T47D (cell line): ENCODE measurements around the gene DPY19L1.

ENCODE experiments used
- DNase-seq, 2 experiments: peaks; one replicate each; pipeline versions ENCODE4 v3.0.0 to v3.0.0-alpha.2; 2011 to 2012; ENCODE audit warnings: low read depth in 1 of 2, low spot score in 1 of 2
- JUND ChIP-seq: IDR thresholded peaks from 2 replicates; pipeline ENCODE4 v1.6.1; 2012; ENCODE audit warnings: low read depth
- in situ Hi-C: cut with HindIII; loops from 2 replicates; pipeline ENCODE4 v1.10.0; 2016; ENCODE audit warnings: low sequenced_read_pairs, low pct_unique_long_range_greater_than_20kb

Gene DPY19L1

GRCh38 chr7:35040906-35041305, 3.6 kb upstream of the DPY19L1 start:
- no peak for TF ChIP-seq JUND
- in situ Hi-C loops, result no loop called here
- no peak for DNase-seq

- in situ Hi-C loops, result no loop called here
- no peak for TF ChIP-seq JUND
- DNase-seq, result no peak
Observed at GRCh38 chr7:35039343-35039742, 2.1 kb upstream of the DPY19L1 start.

GRCh38 chr7:35038354-35038753, 1.1 kb upstream of the DPY19L1 start:
- in situ Hi-C loops, result no loop called here
- no peak for TF ChIP-seq JUND
- no peak for DNase-seq

- no peak for TF ChIP-seq JUND
- in situ Hi-C loops, result no loop called here
- DNase-seq, result peak; percentile 97 to 99
Observed at GRCh38 chr7:35037526-35038341, 449 bp upstream of the DPY19L1 start.

GRCh38 chr7:35036361-35037171, 719 bp downstream of the DPY19L1 start:
- peak; percentile 54 to 73 for DNase-seq
- no peak for TF ChIP-seq JUND
- in situ Hi-C loops, result no loop called here

GRCh38 chr7:35035511-35035961, 1.7 kb downstream of the DPY19L1 start:
- in situ Hi-C loops, result no loop called here
- TF ChIP-seq JUND, result no peak
- DNase-seq, result peak; percentile 64 to 76

GRCh38 chr7:35032166-35032565, 5.1 kb downstream of the DPY19L1 start:
- no peak for DNase-seq
- in situ Hi-C loops, result no loop called here
- no peak for TF ChIP-seq JUND

- peak in 1 of 2 experiments; percentile 49 for DNase-seq
- in situ Hi-C loops, result no loop called here
- TF ChIP-seq JUND, result no peak
Observed at GRCh38 chr7:35030848-35031247, 6.4 kb downstream of the DPY19L1 start.

- TF ChIP-seq JUND, result no peak
- in situ Hi-C loops, result no loop called here
- no peak for DNase-seq
Observed at GRCh38 chr7:35029311-35029710, 8.0 kb downstream of the DPY19L1 start.

- in situ Hi-C loops, result no loop called here
- TF ChIP-seq JUND, result no peak
- DNase-seq, result no peak
Observed at GRCh38 chr7:35026150-35026549, 11.1 kb downstream of the DPY19L1 start.

- in situ Hi-C loops, result no loop called here
- DNase-seq, result peak in 1 of 2 experiments; percentile 93
- TF ChIP-seq JUND, result peak; percentile 21; the same call in 1 of the 2 replicates
Observed at GRCh38 chr7:35025369-35025870, 11.9 kb downstream of the DPY19L1 start.

GRCh38 chr7:35024298-35024697, 13.0 kb downstream of the DPY19L1 start:
- TF ChIP-seq JUND, result no peak

GRCh38 chr7:35022725-35023124, 14.6 kb downstream of the DPY19L1 start:
- DNase-seq, result no peak
- no peak for TF ChIP-seq JUND
- in situ Hi-C loops, result no loop called here

More at GRCh38 chr7:35024298-35024697, 13.0 kb downstream of the DPY19L1 start:
- DNase-seq, result no peak
- in situ Hi-C loops, result no loop called here
